NCI-H187 (cell line): Measurements from ENCODE around the gene RHOT2.

ENCODE experiments used
- DNase-seq, 2 experiments: peaks; one replicate each; lab custom pipeline; 2025; lab: John Stamatoyannopoulos, UW

RHOT2 gene

DNA sequence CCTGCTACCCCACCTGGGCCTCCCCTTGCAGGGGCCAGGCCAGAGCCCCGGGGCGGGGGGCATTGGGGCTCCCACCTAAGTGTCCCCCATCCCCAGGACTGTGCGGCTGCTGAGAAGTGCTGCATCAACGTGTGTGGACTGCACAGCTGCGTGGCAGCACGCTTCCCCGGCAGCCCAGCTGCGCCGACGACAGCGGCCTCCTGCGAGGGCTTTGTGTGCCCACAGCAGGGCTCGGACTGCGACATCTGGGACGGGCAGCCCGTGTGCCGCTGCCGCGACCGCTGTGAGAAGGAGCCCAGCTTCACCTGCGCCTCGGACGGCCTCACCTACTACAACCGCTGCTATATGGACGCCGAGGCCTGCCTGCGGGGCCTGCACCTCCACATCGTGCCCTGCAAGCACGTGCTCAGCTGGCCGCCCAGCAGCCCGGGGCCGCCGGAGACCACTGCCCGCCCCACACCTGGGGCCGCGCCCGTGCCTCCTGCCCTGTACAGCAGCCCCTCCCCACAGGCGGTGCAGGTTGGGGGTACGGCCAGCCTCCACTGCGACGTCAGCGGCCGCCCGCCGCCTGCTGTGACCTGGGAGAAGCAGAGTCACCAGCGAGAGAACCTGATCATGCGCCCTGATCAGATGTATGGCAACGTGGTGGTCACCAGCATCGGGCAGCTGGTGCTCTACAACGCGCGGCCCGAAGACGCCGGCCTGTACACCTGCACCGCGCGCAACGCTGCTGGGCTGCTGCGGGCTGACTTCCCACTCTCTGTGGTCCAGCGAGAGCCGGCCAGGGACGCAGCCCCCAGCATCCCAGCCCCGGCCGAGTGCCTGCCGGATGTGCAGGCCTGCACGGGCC is 35.2 kb upstream of the RHOT2 start:
- no peak for DNase-seq

- DNase-seq, result no peak
Observed at GRCh38 chr16:633336-634050, 34.4 kb upstream of the RHOT2 start.

GRCh38 chr16:634051-634670 is 33.8 kb upstream of the RHOT2 start:
- no peak for DNase-seq

DNA sequence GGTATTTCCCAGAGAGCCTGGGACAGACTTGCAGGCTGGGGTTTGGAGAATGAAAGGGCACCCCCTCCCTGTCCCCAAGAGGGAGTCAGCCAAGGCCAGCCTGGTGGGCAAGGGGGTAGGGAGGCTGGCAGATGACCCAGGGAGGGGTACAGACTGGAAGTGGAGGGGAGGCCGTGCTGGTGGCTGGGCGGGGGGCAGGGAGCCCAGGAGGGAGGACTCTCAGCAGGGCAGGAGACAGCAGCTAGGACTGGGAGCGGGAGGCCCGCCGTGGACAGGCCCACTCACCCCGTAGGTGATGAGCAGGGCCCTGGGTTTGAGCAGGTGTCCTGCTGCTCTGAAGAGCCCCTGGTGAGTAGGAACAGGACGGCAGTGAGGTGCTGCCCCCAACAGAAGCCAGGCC is 32.9 kb upstream of the RHOT2 start:
- no peak for DNase-seq

DNA sequence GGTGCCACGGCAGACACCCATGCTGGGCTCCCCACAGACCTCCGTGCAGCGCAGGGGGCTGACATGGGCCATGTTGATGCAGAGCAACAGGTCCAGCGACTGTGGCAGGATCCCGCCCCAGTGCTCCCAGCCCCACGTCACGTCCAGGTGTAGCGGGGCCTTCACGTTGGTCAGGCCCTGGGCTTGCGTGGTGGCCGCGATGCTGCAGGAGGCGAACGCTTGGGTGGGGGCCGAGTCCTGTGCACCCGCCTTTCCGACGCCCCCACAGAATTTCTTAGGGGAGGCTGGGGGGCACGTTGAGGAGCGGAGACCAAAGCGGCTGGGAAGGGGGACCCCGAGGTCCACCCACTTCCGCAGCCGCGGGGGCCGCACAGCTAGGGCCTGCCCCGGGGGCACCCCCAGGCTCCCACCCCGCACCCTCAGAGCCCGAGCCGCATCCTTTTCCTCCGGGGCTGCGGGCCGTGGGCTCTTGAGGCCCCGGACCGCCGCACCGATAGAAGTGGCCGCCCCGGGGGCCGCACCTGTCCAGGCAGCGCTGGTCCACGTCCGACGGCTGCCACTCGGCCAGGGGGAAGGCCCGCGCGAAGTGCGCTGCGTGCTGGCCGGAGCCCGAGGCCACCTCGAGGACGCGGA is 32.2 kb upstream of the RHOT2 start:
- no peak for DNase-seq

GRCh38 chr16:636206-637080 is 31.5 kb upstream of the RHOT2 start, which contains the start of gene METTL26:
Gene METTL26, minus strand, starts transcription at chr16:636305. Its CDS starts 15 bp downstream, at chr16:636290.
- peak; percentile 95 to 96 for DNase-seq

DNA sequence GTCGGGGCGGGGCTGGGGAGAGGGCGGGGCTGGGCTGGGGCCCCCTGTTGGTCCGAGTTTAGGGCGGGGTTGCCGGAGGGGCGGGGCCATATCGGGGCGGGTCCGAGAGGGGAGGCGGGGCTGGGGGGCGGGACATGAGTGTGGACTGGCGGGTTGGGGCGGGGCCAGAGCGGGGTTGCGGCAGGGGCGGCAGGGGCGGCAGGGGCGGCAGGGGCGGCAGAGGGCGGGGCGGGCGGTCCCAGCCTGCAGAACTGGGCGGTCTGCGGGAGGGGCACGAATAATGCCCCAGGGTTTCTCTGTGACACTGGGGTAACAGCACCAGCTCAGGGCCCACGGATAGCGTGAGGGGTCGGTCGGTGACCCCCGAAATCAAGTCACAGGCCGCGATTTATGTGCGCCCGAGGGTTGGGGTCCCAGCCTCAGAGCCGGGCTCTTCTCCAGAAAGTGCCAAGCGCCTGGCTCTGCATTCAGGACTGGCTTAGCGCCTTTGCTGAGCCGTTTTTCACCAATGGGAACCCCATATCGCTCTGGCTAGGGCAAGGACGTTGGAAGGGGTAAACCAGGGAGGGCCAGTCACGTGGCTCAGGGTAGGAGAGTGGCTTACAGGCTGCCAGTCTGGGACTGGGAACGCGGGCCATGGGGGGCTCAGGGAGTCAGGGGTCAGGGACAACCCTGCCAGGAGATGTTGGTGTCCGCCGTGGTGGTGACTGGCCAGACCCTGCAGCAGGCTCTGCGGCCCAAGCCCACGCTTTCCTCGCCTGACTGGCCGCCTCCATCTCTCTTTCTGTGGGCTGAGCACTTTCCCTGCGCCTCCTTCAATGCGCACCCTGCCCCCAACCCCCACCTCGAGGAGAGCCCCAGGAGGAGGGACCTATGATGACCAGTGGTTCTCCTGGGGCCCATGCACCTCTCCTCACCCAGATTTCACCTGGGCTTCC is 30.6 kb upstream of the RHOT2 start:
- DNase-seq, result peak in 1 of 2 experiments; percentile 94

- DNase-seq, result no peak
Observed at GRCh38 chr16:638034-638543, 29.8 kb upstream of the RHOT2 start.

- DNase-seq, result no peak
Observed at GRCh38 chr16:638836-639235, 29.1 kb upstream of the RHOT2 start.

DNA sequence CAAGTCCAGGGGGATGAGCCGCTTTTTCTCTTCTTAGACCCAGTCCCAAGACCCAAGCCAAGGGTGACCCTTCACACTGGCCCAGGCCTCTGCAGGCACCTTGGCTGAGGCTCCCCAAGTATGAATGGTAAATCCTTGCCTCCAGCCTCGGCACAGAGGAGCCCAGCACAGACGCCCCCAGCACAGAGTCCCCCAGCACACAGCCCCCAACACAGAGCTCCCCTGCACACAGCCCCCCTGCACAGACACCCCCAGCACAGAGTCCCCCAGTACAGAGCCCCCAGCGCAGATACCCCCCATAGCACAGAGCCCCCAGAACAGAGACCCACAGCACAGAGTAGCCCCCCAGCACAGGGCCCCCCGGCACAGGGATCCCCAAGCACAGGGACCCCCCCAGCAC is 27.3 kb upstream of the RHOT2 start:
- DNase-seq, result no peak

- peak; percentile 73 to 78 for DNase-seq
Observed at GRCh38 chr16:641326-642188, 26.4 kb upstream of the RHOT2 start, which contains the start of gene MCRIP2. Gene MCRIP2, plus strand, starts transcription at chr16:641828. Its CDS starts 164 bp downstream, at chr16:641992.

DNA sequence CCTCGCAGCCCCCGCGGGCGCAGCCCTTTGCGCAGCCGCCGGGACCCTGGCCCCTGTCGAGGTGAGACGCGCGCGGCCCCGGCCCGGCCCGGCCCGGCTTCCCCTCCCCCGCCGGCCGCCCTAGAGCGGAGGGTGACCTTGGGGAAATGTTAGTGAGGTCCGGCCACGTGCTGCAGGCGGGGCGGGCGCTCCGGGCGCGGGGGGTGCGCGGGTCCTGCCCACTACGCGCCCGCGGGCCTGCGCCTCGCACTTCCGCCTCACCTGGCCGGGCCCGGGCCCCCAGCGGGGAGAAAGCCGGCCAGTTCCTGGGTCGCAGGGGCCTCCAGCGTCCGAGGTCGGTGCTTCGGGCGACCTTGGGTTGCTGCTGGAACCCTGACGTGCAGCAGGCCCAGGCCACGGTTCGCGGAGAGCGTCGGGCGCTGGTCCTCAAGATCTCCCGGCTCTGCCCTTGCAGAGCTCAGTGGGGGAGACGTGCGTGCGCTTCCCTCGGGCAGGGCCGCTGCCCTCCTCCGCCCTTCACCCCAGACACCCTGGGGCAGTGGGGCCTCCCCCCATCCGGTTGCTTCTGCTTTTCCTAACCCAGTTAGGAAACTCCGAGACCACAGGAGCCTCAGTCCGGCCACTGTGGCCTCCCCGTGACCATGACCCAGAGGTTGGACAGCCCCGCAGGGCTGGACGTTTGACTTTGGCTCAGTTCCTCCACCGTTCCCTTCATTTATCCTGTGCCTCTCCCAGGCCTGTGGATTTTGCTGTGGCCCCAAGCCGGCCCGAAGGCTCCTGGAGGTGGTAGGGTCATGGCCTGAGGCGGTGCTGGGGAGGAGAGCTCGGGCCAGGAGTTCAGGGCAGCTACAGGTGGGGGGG is 25.5 kb upstream of the RHOT2 start:
- peak in 1 of 2 experiments; percentile 23 for DNase-seq

DNA sequence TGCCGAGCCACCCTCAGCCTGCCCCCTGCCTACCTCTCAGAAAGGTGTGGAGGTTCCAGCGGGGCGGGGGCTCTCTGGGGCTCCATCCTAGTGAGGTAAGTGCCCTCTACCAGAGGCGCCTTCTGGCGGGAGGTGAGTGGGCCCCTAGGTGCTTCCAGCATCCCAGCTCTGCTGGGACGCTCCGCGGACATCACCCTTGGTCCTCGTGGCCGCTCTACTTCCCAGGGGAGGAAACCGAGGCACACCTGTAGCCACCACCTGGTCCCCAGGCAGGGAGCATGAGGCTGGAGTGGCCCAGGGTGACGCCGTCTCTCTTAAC is 24.9 kb upstream of the RHOT2 start:
- no peak for DNase-seq

DNA sequence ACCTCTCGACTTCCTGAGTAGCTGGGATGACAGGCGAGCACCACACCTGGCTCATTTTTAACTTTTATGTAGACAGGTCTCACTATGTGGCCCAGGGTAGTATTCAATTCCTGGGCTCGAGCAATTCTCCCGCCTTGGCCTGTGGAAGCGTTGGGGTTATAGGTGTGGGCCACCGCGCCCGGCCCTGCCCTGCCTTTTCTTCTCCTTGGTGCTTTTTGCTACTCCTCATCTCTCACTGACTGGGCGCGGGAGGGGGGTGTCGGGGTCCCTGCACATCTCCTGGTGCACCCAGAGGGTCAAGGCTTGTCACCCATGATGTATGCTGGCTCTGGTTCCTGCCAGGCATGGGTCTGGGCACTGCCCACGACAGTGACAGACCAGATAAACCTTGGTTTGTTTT is 23.4 kb upstream of the RHOT2 start:
- no peak for DNase-seq

DNA sequence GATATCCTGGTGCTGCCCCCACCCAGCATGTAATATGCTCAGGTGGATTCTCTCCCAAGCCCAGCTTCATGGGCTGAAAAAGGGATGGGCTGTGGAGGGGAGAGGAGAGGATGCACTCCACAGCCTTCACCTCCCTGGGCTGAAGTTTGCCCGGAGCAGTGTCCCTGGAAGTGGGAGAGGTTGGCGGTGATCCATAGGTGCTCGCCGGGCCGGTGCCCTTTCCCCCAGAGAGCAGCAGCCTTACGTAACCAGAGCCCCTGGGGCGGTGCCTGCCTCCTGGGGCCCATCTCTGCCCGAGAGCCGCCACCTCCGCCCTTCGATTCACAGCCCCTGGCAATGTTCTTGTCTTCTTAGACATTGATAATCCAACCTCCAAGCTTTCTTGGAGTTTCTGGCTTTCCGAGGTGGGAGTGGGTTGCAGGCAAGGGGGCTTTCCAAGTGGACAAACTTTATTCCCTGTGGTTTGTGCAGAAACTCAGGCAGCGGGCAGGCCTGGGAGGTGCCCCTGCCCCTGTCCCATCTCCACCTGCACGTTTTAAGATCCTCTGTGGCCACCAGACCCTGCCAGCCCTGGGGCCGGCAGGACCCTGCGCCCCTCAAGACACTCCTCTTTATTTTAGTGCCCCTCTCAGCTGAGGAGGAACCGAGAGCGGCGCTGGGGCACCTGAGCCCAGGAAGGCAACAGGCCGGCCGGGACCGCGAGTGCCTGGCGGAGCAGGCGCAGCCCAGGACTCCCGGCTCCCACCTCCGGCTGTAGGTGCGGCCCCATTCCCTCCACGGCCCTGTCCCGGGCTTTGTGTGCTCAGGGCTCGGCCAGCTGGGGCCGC is 21.9 kb upstream of the RHOT2 start:
- DNase-seq, result no peak

DNA sequence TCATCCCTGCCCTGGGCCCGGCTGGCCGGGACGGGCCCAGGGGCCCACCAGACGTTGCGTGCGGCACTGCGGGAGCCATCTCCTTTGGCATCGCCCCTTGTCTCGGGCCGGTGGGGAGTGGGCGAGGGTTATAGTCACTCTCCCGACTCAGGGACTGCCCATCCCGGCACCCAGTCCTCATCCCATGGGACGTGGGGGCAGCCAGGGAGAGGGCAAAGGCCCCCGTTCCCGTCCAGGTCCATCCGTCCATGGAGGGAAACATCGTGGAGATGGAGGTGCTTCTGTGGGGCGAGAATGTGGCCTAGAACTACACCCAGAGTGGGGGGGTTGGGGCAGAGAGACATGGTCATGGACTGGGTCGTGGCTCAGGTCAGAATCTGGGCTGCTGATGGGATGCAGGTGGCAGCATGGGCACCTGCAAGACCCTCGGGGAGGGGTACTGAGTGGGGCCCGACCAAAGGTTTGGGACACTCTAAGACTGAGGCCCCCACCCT is 21.2 kb upstream of the RHOT2 start:
- DNase-seq, result no peak
